Mammary epithelial cell (primary cell): ENCODE results near the gene LMX1A.

Experiments used
- CTCF ChIP-seq, 2 donors: IDR thresholded peaks in 1 of 2; conservative IDR thresholded peaks in 1 of 2; 2 replicates each; pipeline ENCODE4 v1.5.1; 2011 to 2012; ENCODE audit warnings: inconsistent platforms in 2 of 2, low read length in 2 of 2, mild to moderate bottlenecking in 2 of 2, control low read depth in 1 of 2, low read depth in 1 of 2; ENCODE audit not compliant: insufficient read depth in 1 of 2; ENCODE audit errors: extremely low read depth in 1 of 2
- EZH2 ChIP-seq: IDR thresholded peaks from 2 replicates; pipeline ENCODE4 v1.6.1; 2012; ENCODE audit warnings: low read length, inconsistent platforms, borderline replicate concordance

DNA sequence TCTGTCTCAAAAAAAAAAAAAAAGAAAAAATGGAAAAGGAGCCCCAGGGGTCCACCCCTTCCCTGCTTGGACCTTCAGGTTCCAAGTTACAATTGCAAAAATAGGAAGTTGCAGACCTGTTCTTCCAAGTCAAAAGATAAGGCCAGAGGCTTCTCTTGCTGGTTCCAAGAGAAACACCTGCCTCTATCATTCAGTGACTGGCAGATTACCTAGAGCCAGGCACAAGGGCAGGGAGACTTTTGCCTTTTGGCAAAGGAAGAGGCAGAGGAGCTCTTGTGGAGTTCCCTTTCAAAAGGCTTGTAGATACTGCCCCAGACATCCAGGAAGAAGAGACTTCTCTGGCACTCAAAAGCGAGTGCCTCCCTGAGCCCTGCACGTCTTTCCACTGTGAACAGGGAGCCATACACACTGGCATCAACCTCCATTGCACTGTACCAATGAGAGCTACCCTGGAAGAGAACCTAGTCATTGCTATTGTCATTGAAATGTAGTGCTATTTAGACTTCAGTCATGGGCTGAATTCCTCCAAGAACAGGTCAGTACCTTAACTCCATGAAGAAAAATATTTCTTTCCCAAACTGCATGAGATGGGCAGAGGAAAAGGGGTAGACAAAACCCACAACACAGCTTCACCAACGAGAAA, 91.2 kb downstream of the LMX1A start:
- TF ChIP-seq CTCF (conservative IDR thresholded peaks at IDR 0.05 in 1 of 2, IDR thresholded peaks at IDR 0.05 in 1 of 2; ENCODE audit: extremely low read depth in 1 of 2, insufficient read depth in 1 of 2, low read depth in 1 of 2, low read length in 2 of 2) (no peak), EZH2 (no peak)
